Measurements from ENCODE around the gene SHANK3.

- TF ChIP-seq, protein P1, sequence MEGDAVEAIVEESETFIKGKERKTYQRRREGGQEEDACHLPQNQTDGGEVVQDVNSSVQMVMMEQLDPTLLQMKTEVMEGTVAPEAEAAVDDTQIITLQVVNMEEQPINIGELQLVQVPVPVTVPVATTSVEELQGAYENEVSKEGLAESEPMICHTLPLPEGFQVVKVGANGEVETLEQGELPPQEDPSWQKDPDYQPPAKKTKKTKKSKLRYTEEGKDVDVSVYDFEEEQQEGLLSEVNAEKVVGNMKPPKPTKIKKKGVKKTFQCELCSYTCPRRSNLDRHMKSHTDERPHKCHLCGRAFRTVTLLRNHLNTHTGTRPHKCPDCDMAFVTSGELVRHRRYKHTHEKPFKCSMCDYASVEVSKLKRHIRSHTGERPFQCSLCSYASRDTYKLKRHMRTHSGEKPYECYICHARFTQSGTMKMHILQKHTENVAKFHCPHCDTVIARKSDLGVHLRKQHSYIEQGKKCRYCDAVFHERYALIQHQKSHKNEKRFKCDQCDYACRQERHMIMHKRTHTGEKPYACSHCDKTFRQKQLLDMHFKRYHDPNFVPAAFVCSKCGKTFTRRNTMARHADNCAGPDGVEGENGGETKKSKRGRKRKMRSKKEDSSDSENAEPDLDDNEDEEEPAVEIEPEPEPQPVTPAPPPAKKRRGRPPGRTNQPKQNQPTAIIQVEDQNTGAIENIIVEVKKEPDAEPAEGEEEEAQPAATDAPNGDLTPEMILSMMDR (IDR thresholded peaks at IDR 0.05), result no peak
- no peak for TF ChIP-seq POLR2A (IDR thresholded peaks at IDR 0.05)
Observed at GRCh38 chr22:50694099-50694605, 21.5 kb downstream of the SHANK3 start.
